Measurements from ENCODE around the gene SHROOM3. TPM values are rescaled to one million over a fixed set of nuclear protein-coding genes. Genes with fewer than 3 reads are reported as not detected.
A peak's percentile ranks its signal among the peaks of the same experiment; 100 is the strongest.

The SHROOM3 gene
- total RNA-seq, 1 donor from 2014 or later, result 42.7 TPM

- Mint-ChIP-seq H3K9me3 (ENCODE audit: low read depth) (no peaks in the 10 kb centered on the region), H3K4me3 (ENCODE audit: unreplicated experiment) (peak overlapping the region; percentile 83), H3K4me1 (ENCODE audit: low read depth) (peaks cover 93% of the 10 kb centered on the region), H3K27ac (ENCODE audit: unreplicated experiment) (peak overlapping the region; percentile 99), H3K27me3 (ENCODE audit: low read depth) (no peaks in the 10 kb centered on the region), H3K36me3 (ENCODE audit: low read depth) (no peaks in the 10 kb centered on the region)
- TF ChIP-seq CTCF (IDR thresholded peaks at IDR 0.05), result peak; percentile 58
- peak; percentile 87 for DNase-seq (ENCODE audit: low spot score)
Measured at GRCh38 chr4:76585897-76586360, 150.9 kb downstream of the SHROOM3 start.

- no peaks in the 10 kb centered on the region for H3K27me3 Mint-ChIP-seq (ENCODE audit: low read depth)
- H3K4me1 Mint-ChIP-seq (ENCODE audit: low read depth), result peaks cover 97% of the 10 kb centered on the region
- no peak for TF ChIP-seq CTCF (IDR thresholded peaks at IDR 0.05)
- H3K36me3 Mint-ChIP-seq (ENCODE audit: low read depth), result no peaks in the 10 kb centered on the region
- H3K9me3 Mint-ChIP-seq (ENCODE audit: low read depth), result no peaks in the 10 kb centered on the region
- peak overlapping the region; percentile 83 for H3K4me3 Mint-ChIP-seq (ENCODE audit: unreplicated experiment)
- peak overlapping the region; percentile 97 for H3K27ac Mint-ChIP-seq (ENCODE audit: unreplicated experiment)
- no peak for DNase-seq (ENCODE audit: low spot score)
Measured at GRCh38 chr4:76588274-76588673, 153.2 kb downstream of the SHROOM3 start.

GRCh38 chr4:76589402-76589801 lies 154.4 kb downstream of the SHROOM3 start:
- Mint-ChIP-seq H3K4me3 (ENCODE audit: unreplicated experiment) (peak overlapping the region; percentile 83), H3K36me3 (ENCODE audit: low read depth) (no peaks in the 10 kb centered on the region), H3K4me1 (ENCODE audit: low read depth) (peaks cover 98% of the 10 kb centered on the region), H3K27ac (ENCODE audit: unreplicated experiment) (peak overlapping the region; percentile 97), H3K9me3 (ENCODE audit: low read depth) (no peaks in the 10 kb centered on the region), H3K27me3 (ENCODE audit: low read depth) (no peaks in the 10 kb centered on the region)
- DNase-seq (ENCODE audit: low spot score), result no peak
- no peak for TF ChIP-seq CTCF (IDR thresholded peaks at IDR 0.05)

GRCh38 chr4:76589872-76590797 lies 155.1 kb downstream of the SHROOM3 start:
- TF ChIP-seq CTCF (IDR thresholded peaks at IDR 0.05), result no peak
- no peaks in the 10 kb centered on the region for H3K27me3 Mint-ChIP-seq (ENCODE audit: low read depth)
- no peak for DNase-seq (ENCODE audit: low spot score)
- peaks cover 2% of the 10 kb centered on the region for H3K36me3 Mint-ChIP-seq (ENCODE audit: low read depth)
- peak overlapping the region; percentile 55 for H3K4me3 Mint-ChIP-seq (ENCODE audit: unreplicated experiment)
- H3K27ac Mint-ChIP-seq (ENCODE audit: unreplicated experiment), result peak overlapping the region; percentile 97
- no peaks in the 10 kb centered on the region for H3K9me3 Mint-ChIP-seq (ENCODE audit: low read depth)
- H3K4me1 Mint-ChIP-seq (ENCODE audit: low read depth), result peaks cover 90% of the 10 kb centered on the region

- Mint-ChIP-seq H3K27ac (ENCODE audit: unreplicated experiment) (peak overlapping the region; percentile 97), H3K36me3 (ENCODE audit: low read depth) (peaks cover 2% of the 10 kb centered on the region), H3K4me3 (ENCODE audit: unreplicated experiment) (peak overlapping the region; percentile 55), H3K4me1 (ENCODE audit: low read depth) (peaks cover 83% of the 10 kb centered on the region), H3K9me3 (ENCODE audit: low read depth) (peaks cover 2% of the 10 kb centered on the region), H3K27me3 (ENCODE audit: low read depth) (no peaks in the 10 kb centered on the region)
- no peak for DNase-seq (ENCODE audit: low spot score)
- TF ChIP-seq CTCF (IDR thresholded peaks at IDR 0.05), result no peak
Measured at GRCh38 chr4:76590798-76591281, 155.8 kb downstream of the SHROOM3 start.

Data from chondrocyte (in vitro differentiated cells).